Caco-2 (cell line): ENCODE data around the gene KDM4C. TPM values are rescaled to one million over a fixed set of nuclear protein-coding genes. Genes with fewer than 3 reads are reported as not detected.

Experiments used
- BruUV-seq: library from RNA; stranded (reverse); fragments of 400-500 nt; replicated peaks from 2 replicates; lab custom pipeline; 2021; lab: Mats Ljungman, UMichigan
- CTCF ChIA-PET: fragments of 300-600 bp; sonication (Branson Sonifier 250); formaldehyde crosslinking; loops from one replicate; lab custom pipeline; 2022; ENCODE audit warnings: antibody characterized with exemption; lab: Charles Lee
- POLR2A ChIA-PET: fragments of 300-600 bp; sonication (Branson Sonifier 250); formaldehyde crosslinking; loops from one replicate; lab custom pipeline; 2022; ENCODE audit warnings: antibody characterized with exemption; lab: Charles Lee
- DNase-seq, 2 experiments: peaks; one replicate each; pipeline versions ENCODE4 v3.0.0 to v3.0.0-alpha.2; 2020 to 2022
- H3K27me3 ChIP-seq: replicated peaks from 2 replicates; pipeline ENCODE4 v1.6.0; 2011; ENCODE audit warnings: low read length; ENCODE audit not compliant: control insufficient read depth, insufficient read depth
- H3K36me3 ChIP-seq: 2 replicates; pipeline ENCODE4 v1.5.1; 2011; ENCODE audit warnings: low read length; ENCODE audit not compliant: control insufficient read depth, insufficient read depth
- H3K4me1 ChIP-seq: fragments of 250-450 bp; sonication (Bioruptor Pico); 2 replicates; pipeline ENCODE4 v1.5.1; 2020; ENCODE audit warnings: mild to moderate bottlenecking
- H3K4me3 ChIP-seq: 2 replicates; pipeline ENCODE4 v1.5.1; 2011; ENCODE audit warnings: low read depth, mild to moderate bottlenecking, control low read depth, low read length
- H3K9me3 ChIP-seq: fragments of 250-450 bp; sonication (Bioruptor Pico); 2 replicates; pipeline ENCODE4 v1.5.1; 2020; ENCODE audit warnings: mild to moderate bottlenecking, moderate library complexity
- H3K27ac Mint-ChIP-seq: one replicate; pipeline ENCODE4 v1.8.0; 2022; ENCODE audit warnings: mixed read lengths; ENCODE audit not compliant: unreplicated experiment
- H3K27me3 Mint-ChIP-seq: one replicate; pipeline ENCODE4 v1.8.0; 2022; ENCODE audit warnings: mixed read lengths; ENCODE audit not compliant: insufficient read depth, unreplicated experiment
- H3K36me3 Mint-ChIP-seq: one replicate; pipeline ENCODE4 v1.8.0; 2022; ENCODE audit warnings: mild to moderate bottlenecking, mixed read lengths; ENCODE audit not compliant: insufficient read depth, unreplicated experiment
- H3K4me1 Mint-ChIP-seq: one replicate; pipeline ENCODE4 v1.8.0; 2022; ENCODE audit warnings: low read depth, mixed read lengths; ENCODE audit not compliant: unreplicated experiment
- H3K4me3 Mint-ChIP-seq: one replicate; pipeline ENCODE4 v1.8.0; 2022; ENCODE audit warnings: mild to moderate bottlenecking, moderate library complexity, mixed read lengths; ENCODE audit not compliant: unreplicated experiment
- H3K9me3 Mint-ChIP-seq: one replicate; pipeline ENCODE4 v1.8.0; 2022; ENCODE audit warnings: mixed read lengths; ENCODE audit not compliant: unreplicated experiment
- intact Hi-C: fragments of 100-400 bp; cut with micrococcal nuclease; formaldehyde crosslinking; loops from one replicate; pipeline ENCODE4 v1.10.0; 2022; ENCODE audit not compliant: unreplicated experiment
- total RNA-seq: library from RNA; stranded (reverse); gene quantifications from 2 replicates; pipeline ENCODE4 v1.2.3, GENCODE V29; 2022
- TF ChIP-seq, protein P1 (sequence below), 2 experiments: fragments of 200-600 bp in 1 of 2; IDR thresholded peaks; 1 replicate in 1 of 2; 2 replicates in 1 of 2; pipeline versions ENCODE4 v1.5.1 to v1.8.0; 2011 to 2022; ENCODE audit warnings: antibody characterized with exemption in 1 of 2, control low read depth in 1 of 2, inconsistent platforms in 1 of 2, low read depth in 1 of 2, low read length in 1 of 2, mild to moderate bottlenecking in 1 of 2, moderate library complexity in 1 of 2; ENCODE audit not compliant: insufficient read depth in 1 of 2, severe bottlenecking in 1 of 2, unreplicated experiment in 1 of 2

The KDM4C gene
- total RNA-seq, 1 experiment from 2014 or later: 40.3 TPM

- Histone ChIP-seq H3K36me3 (peaks cover 1% of the 10 kb centered on the region), H3K9me3 (no peaks in the 10 kb centered on the region), H3K4me1 (peaks cover 15% of the 10 kb centered on the region), H3K4me3 (no peak overlapping the region), H3K27me3 (no peaks in the 10 kb centered on the region)
- Mint-ChIP-seq H3K4me3 (no peak overlapping the region), H3K9me3 (no peaks in the 10 kb centered on the region), H3K4me1 (peaks cover 14% of the 10 kb centered on the region), H3K27ac (peak overlapping the region; percentile 66), H3K27me3 (no peaks in the 10 kb centered on the region), H3K36me3 (peaks cover 35% of the 10 kb centered on the region)
- TF ChIP-seq, protein P1, sequence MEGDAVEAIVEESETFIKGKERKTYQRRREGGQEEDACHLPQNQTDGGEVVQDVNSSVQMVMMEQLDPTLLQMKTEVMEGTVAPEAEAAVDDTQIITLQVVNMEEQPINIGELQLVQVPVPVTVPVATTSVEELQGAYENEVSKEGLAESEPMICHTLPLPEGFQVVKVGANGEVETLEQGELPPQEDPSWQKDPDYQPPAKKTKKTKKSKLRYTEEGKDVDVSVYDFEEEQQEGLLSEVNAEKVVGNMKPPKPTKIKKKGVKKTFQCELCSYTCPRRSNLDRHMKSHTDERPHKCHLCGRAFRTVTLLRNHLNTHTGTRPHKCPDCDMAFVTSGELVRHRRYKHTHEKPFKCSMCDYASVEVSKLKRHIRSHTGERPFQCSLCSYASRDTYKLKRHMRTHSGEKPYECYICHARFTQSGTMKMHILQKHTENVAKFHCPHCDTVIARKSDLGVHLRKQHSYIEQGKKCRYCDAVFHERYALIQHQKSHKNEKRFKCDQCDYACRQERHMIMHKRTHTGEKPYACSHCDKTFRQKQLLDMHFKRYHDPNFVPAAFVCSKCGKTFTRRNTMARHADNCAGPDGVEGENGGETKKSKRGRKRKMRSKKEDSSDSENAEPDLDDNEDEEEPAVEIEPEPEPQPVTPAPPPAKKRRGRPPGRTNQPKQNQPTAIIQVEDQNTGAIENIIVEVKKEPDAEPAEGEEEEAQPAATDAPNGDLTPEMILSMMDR (IDR thresholded peaks at IDR 0.05; ENCODE audit: insufficient read depth in 1 of 2, low read depth in 1 of 2, low read length in 1 of 2, severe bottlenecking in 1 of 2, unreplicated experiment in 1 of 2): no peak
- ChIA-PET CTCF (interaction anchor here (0.5 to 1.5 kb wide), 4 partner anchors 17 to 80 kb away, joined by 3 to 9 read pairs (median 3); no protein-coding TSS in a partner anchor), POLR2A (interaction anchor here (1.0 kb wide), 1 partner anchor 113 kb away, joined by 3 read pairs; no protein-coding TSS in a partner anchor)
- intact Hi-C loops: loop anchor here (2.0 to 10.0 kb wide), 4 partner anchors 72 to 358 kb away; no protein-coding TSS in a partner anchor
- DNase-seq: peak in 1 of 2 experiments; percentile 44
- BruUV-seq: no TSS peak
Observed at GRCh38 chr9:6829027-6829426, 71.3 kb downstream of the KDM4C start.

DNA sequence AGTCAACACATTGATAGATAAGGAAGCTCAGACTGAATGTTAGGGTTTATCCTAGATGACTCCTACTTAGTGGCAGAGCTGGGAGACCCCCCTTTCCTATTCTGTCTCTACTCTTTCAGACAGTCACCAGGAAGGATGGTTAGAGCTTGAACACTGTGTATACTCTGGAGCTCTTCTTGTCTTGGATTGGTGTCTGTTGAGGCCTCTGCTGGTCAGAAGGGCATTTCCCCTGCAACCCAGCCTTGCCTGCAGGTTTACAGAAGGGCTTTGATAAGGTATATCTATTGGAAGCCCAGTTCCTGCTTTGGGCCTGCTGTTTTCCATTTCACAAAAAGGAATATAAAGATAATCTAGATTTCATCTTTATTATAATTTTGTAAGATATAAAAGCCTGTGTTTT, 71.8 kb downstream of the KDM4C start:
- Histone ChIP-seq H3K9me3 (no peaks in the 10 kb centered on the region), H3K4me1 (peaks cover 15% of the 10 kb centered on the region), H3K36me3 (peaks cover 1% of the 10 kb centered on the region), H3K4me3 (no peak overlapping the region), H3K27me3 (no peaks in the 10 kb centered on the region)
- DNase-seq: no peak
- no peak overlapping the region for H3K4me3 Mint-ChIP-seq
- H3K36me3 Mint-ChIP-seq: peaks cover 32% of the 10 kb centered on the region
- ChIA-PET POLR2A (interaction anchor here (1.0 kb wide), 1 partner anchor 114 kb away, joined by 3 read pairs; no protein-coding TSS in a partner anchor), CTCF (interaction anchor here (0.5 to 1.5 kb wide), 4 partner anchors 16 to 80 kb away, joined by 3 to 9 read pairs (median 3); no protein-coding TSS in a partner anchor)
- H3K27ac Mint-ChIP-seq: peak overlapping the region; percentile 66
- H3K9me3 Mint-ChIP-seq: no peaks in the 10 kb centered on the region
- no peaks in the 10 kb centered on the region for H3K27me3 Mint-ChIP-seq
- H3K4me1 Mint-ChIP-seq: peaks cover 14% of the 10 kb centered on the region
- BruUV-seq: no TSS peak
- intact Hi-C loops: loop anchor here (2.0 to 10.0 kb wide), 4 partner anchors 71 to 358 kb away; no protein-coding TSS in a partner anchor
- TF ChIP-seq, protein P1 (IDR thresholded peaks at IDR 0.05; ENCODE audit: insufficient read depth in 1 of 2, low read depth in 1 of 2, low read length in 1 of 2, severe bottlenecking in 1 of 2, unreplicated experiment in 1 of 2): no peak

- Mint-ChIP-seq H3K27ac (no peak overlapping the region), H3K27me3 (no peaks in the 10 kb centered on the region), H3K36me3 (peaks cover 30% of the 10 kb centered on the region), H3K4me1 (peaks cover 8% of the 10 kb centered on the region), H3K9me3 (no peaks in the 10 kb centered on the region), H3K4me3 (no peak overlapping the region)
- CTCF ChIA-PET: no interaction called here
- TF ChIP-seq, protein P1 (IDR thresholded peaks at IDR 0.05; ENCODE audit: insufficient read depth in 1 of 2, low read depth in 1 of 2, low read length in 1 of 2, severe bottlenecking in 1 of 2, unreplicated experiment in 1 of 2): no peak
- Histone ChIP-seq H3K27me3 (no peaks in the 10 kb centered on the region), H3K36me3 (peaks cover 1% of the 10 kb centered on the region), H3K4me3 (no peak overlapping the region), H3K4me1 (peaks cover 9% of the 10 kb centered on the region), H3K9me3 (no peaks in the 10 kb centered on the region)
- intact Hi-C loops: no loop called here
- no TSS peak for BruUV-seq
- DNase-seq: no peak
- POLR2A ChIA-PET: no interaction called here
Observed at GRCh38 chr9:6833518-6834192, 75.9 kb downstream of the KDM4C start.
